NCI-H1048 (cell line): ENCODE measurements around the gene KIF12.

Source experiments
- DNase-seq: peaks from one replicate; lab custom pipeline; 2025; lab: John Stamatoyannopoulos, UW

The KIF12 gene

GRCh38 chr9:114123031-114123977, 24.2 kb upstream of the KIF12 start:
- no peak for DNase-seq

- no peak for DNase-seq
These were observed 23.3 kb upstream of the KIF12 start for GRCh38 chr9:114122136-114123027.

- no peak for DNase-seq
These were observed 22.4 kb upstream of the KIF12 start for GRCh38 chr9:114121227-114122135.

GRCh38 chr9:114120192-114121014, 21.3 kb upstream of the KIF12 start:
- no peak for DNase-seq

GRCh38 chr9:114119242-114120191, 20.4 kb upstream of the KIF12 start:
- DNase-seq, result no peak

GRCh38 chr9:114117996-114118830, 19.1 kb upstream of the KIF12 start:
- DNase-seq, result peak; percentile 43

- DNase-seq, result no peak
These were observed 18.5 kb upstream of the KIF12 start for GRCh38 chr9:114117614-114117995.

GRCh38 chr9:114116126-114116747, 17.1 kb upstream of the KIF12 start:
- no peak for DNase-seq

- DNase-seq, result no peak
These were observed 16.6 kb upstream of the KIF12 start for GRCh38 chr9:114115654-114116125.

GRCh38 chr9:114114364-114114763, 15.3 kb upstream of the KIF12 start:
- no peak for DNase-seq

GRCh38 chr9:114112778-114113584, 13.9 kb upstream of the KIF12 start:
- DNase-seq, result no peak

- DNase-seq, result no peak
These were observed 13.2 kb upstream of the KIF12 start for GRCh38 chr9:114112325-114112724.

- no peak for DNase-seq
These were observed 11.1 kb upstream of the KIF12 start for GRCh38 chr9:114110180-114110579.

GRCh38 chr9:114109124-114109523, 10.0 kb upstream of the KIF12 start:
- no peak for DNase-seq

- peak; percentile 64 for DNase-seq
These were observed 9.1 kb upstream of the KIF12 start for GRCh38 chr9:114108016-114108833.

GRCh38 chr9:114107286-114108001, 8.4 kb upstream of the KIF12 start:
- no peak for DNase-seq
